Measurements from ENCODE around the gene HMG20A.

HMG20A gene

DNA sequence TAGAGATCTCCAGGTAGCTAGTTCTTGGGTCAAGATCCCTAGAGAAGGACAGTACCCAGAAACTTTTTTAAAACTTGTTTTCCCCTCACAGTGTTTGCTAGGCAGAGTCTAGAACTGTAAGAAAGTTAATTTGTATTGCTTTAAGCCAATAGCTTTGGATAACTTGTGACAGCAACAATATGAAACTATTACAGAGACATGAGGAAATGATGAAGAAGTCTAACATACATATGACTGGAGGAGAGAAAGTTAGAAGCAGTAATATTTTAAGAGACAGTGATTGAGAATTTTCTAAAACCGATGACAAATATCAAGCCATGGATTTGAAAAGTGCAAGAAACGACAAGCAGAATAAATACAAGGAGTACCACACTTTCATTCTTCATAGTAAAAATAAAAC is 10.0 kb downstream of the HMG20A start:
- no peak for DNase-seq

DNA sequence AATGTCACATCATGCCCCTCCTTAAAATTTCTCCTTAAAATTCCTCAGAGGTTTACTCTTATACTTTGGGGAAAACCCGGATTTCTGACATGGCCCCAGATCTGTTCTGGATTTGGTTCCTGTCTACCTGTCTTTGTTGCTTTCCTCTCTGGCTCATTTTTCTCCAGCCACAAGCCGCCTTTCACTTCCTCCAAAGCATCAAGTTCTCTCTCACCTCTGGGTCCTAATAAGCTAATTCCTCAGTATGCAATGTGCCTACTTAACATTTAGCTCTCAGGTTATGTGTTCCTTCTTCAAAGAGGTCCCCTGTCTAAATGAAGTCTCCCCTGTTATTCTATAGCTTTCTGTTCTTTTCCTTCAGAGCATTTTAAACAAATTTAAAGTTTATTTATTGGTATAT is 16.1 kb downstream of the HMG20A start:
- no peak for DNase-seq

DNA sequence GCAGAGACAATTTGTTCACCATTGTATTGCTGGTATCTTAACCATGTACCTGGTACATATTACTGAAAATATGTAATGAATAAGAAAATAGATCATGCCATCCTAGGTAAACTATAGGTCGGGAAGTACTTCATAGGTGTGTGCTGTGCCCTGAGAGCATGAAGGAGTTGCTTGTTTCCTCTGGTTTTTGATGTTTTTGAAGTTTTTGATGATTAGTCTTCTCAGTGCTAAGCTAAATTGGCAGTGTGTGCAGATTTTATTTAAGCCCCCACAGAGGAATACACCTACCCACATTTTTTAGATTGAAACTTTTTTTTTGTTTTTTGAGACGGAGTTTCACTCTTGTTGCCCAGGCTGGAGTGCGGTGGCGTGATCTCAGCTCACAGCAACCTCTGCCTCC is 16.6 kb downstream of the HMG20A start:
- DNase-seq, result no peak

DNA sequence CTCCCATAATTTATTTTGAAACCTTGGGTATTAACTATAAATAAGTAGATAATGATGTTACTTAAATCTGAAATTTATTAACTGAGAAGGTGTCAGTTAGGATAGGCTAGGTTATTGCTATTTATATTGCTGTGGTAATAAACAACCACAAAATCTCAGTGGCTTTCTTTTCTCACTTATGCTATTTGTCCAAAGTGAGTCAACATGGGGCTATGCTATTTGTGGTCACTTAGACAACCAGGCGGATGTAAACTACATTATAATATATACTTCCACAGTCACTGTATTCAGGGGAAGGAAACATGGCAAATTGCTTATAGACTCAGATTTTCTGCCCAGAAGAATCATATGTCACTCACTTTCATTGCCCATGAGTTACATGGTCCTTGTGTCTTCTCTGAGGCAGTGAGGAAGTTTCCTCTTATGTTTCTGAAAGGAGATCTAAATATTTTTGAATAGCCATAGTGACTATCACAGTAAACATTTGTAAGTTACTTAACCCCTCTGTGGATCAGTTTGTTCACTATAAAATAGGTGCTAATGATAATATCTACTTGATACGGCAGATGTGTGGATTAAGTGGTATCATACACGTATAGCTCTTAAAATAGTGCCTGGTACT is 19.8 kb downstream of the HMG20A start:
- DNase-seq, result no peak

DNA sequence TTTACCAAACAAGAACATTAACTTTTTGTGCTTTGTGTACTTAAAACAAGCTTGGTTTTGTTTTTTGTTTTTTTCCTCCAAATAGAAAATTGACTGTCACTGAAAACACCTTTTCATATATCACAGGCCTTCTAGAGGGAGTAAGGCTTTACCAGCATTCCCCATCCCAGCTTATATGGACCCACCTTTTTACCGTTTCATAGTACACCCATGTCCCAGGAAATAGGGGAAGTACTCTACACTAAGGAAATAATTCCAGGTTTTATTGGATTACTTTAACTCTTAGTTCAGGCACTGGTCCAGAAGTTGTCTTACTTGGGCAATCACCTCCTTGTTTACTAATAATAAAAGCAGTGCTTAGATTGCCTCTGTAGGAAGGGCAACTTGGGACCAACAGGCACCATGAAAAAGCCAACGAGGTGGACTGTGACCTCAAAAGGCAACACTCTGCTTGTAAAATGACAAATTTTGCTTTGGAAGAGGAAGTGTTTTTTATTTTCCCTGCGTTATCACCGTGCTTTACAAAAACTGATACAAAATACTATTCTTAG is 26.2 kb downstream of the HMG20A start:
- no peak for DNase-seq

DNA sequence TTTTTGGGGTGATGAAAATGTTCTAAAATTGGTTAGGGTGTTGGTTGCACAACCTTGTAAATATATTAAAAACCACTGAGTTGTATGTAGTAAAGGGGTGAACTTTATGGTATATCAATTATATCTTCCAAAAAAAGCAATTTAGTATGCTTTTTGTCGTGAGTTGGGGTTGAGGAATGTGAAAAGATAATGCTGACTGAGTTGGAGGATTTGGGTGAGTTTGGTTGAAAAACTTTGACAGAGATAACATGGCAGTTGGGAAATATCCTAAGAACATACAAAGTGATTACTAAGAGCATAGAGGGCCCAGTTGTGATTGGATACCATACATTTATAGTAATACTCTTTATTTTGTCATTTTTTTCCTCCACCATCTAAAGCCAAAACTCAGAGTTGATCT is 33.6 kb downstream of the HMG20A start:
- DNase-seq, result no peak

DNA sequence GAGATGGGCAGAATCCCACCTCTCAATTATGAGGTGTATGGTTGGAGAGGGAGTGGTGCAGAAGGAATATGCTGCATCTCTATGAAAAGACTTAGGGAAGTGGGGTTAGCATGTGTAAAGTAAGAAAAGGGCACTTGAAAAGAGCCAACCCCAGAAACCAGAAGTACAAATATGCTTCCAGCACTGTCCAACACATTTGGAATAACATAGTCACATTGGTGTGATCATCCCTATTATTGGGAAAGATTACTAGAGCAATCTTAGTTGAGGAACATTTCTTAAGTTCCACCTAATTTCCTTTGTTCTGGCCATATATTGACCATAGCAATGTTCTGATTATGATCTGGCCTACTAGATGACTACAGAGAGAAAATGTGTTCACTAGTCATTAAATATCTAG is 34.3 kb downstream of the HMG20A start:
- DNase-seq, result no peak

DNA sequence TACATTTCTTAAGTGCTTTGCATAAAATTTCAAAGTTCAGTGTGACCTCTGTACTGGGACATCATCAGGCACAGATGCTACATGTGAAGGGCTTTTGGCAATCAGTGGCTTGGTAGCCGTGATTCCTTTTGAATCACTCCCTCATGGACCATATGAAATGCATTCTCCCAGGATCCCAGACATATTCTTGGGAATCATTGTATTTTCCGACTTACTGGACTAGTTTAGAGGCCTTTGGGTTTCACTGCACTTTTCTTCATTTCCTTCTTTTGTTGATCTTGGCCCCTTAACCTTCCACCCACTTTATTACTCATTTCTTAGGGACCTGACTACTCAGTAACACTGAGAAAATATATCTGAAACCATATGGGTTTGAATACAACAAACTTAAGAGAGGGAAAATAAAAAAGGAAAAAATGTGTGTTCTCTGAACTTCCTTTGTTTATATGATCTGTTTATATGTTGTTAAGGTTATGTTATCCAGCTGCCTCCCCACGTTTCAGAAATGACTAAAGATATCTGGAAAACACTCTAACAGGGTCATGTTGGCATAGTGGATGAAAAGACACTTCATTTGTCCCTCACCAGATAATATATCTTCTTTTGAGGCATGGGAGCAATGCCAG is 35.1 kb downstream of the HMG20A start:
- DNase-seq, result no peak

DNA sequence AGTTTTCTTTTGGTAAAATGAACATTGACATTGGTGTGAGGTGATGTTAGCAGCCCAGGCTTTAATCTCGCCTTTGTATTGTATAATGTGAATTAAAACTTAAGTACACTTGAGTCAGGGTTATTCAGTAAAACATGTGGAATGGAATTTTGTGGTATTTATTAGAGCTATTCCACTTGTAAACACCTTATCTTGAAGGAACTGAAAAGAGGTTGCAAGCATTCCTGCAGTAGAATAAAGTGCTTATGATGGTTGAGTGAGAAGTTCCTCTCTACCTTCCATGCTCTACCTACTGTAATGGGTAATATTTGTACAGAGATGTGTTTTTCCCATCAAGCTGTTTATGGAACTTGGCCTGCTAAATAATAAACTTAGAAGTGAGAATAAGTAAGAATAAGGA is 36.1 kb downstream of the HMG20A start:
- no peak for DNase-seq

DNA sequence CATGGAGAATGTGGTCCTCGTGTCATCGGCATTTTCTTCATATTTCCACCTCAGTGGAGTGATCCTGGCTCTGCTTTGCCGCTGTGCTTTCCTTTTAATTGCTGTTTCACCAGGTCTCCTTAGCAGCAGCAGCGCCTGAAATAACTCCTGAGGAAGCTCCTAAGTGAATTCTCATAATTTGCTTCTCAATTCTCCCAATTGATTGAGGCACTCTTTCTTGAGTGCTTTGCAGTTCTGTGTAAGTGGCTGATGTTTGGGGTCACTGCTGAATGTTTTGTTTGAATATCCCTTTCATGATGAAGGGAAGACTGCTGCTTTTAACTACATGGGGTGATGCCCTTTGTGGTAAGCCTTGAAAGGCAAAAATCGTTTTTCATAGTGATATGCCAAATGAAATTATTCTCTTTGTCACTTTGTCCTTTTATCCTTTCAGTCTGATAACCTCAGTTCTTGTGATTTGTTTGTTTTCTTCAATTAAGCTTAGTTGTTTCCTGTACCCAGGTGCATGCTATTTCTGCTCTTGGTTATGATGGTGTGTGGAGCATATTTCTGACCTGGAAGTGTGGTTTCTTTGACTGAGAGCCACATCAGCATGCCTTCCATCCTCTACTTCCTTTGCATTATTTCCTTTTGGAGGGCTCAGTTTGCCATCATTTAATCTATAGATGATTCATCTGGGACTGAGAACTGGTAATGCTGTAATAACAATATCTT is 36.7 kb downstream of the HMG20A start:
- DNase-seq, result peak; percentile 32

DNA sequence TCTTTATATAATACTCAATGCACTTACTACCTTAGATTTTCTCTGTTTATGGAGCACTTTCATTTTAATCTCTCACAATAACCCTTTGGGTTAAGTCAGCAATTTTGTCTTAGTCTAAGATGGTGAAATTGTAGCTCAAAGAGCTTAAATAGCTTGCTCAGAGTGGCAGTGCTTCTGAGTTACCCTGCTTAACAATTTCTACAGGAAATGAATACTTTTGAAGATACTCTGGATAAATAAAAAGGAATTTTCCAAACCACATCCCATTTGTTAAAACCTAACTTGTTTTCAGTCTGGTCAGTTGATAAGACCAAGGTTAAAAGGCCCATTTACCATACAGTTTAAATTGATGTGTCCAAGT is 37.2 kb downstream of the HMG20A start:
- no peak for DNase-seq

DNA sequence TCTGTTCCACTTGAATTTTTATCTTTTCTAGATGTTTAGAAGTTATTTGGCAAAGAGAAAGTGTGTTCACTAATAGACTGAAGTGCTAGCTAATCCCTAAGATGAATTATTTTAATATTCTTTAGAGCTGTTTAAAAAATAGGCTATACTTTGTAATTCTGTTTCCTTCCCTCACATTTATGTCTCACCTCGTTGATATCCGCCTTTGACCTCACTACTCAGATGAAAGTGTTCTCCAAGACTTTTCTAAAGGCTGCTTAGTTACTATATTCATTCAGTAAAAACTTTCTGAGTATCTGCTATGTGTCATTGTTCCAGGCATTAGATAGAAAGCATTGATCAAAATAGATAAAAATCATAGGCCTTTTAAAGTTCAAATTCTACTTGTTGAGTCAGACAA is 38.3 kb downstream of the HMG20A start:
- DNase-seq, result no peak

DNA sequence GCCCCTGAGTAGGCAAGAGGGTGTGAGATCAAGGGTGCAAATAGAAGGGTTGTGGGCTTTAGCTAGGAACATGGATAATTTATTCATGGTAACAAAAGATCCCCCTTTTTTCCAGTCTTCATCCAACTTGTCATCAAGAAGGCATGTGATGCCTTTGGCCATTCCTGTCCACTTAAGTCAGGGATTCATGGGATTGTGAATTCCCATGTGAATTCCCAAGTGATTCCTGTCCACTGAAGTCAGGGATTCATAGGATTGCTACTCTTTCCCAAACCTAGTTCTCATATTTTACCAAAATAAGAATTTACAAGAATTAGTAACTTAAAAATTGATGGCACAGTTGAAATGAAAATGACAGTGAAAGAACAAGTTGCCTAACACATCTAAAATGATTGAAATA is 40.8 kb downstream of the HMG20A start:
- no peak for DNase-seq

DNA sequence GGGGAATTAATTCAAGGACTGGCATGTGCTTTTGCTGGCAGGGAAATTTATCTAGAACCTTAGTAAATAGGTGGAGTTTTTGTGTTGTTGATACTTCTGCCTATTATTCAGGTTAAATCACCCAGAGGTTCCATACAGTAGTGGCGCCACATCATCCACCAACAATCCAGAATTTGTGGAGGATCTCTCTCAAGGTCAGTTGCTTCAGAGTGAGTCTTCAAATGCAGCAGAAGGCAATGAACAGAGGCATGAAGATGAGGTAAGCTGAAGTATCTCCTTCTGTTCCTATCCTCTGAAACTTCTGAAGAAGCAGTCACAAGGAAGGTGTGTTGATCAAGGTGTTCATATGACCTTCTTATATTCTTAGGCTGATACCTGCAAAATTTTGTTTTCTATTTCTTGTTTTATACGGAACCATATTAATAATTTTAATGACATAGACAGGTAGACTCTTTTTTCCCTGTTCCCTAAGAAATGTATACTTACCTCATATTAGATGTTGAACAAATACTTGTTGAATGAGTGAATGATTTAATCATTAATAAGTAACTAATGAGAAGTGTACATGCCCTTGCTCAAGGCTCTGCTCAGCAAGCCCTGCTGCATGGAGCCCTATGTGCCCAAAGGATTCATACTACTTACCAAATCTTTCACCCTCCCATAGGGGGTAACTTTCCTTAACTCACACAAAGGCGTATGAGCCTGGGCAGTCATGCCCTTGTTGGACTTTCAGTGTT is 43.6 kb downstream of the HMG20A start:
- no peak for DNase-seq

DNA sequence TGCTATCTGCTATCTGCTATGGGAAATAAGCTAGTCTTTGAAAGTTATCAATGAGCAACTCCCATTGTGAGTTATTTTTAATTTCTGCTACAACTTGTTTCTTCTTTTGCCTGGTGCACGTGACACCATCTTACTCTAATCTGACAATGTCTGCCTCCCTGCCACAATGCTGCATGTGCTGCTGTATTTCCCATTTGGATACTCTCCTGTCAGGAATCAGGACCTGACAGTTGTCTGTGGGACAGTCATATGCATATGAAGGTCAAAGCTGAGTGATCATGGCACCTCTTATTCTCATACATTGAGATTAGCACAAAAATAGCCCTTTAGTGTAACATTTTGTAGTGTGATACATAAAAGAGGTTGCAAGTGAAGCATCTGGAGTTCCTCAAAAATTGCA is 45.8 kb downstream of the HMG20A start:
- DNase-seq, result no peak

DNA sequence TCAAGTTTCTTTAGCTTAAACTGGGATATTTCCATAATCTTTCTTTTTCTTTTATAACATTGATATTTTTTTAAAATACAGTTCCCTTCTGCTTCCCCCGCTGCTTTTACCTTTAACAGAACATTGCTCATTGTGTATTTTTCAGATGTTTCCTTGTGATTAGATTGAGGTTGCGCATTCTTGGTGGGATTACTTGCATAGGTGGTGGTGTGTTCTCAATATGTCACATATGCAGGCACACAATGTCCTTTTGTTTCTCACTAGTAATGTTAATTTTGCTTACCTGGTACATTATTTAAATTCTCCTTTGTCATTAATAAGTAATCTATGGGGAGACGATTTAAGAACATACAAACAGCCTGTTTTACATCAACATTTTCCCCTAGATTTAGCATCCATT is 48.2 kb downstream of the HMG20A start:
- DNase-seq, result no peak

DNA sequence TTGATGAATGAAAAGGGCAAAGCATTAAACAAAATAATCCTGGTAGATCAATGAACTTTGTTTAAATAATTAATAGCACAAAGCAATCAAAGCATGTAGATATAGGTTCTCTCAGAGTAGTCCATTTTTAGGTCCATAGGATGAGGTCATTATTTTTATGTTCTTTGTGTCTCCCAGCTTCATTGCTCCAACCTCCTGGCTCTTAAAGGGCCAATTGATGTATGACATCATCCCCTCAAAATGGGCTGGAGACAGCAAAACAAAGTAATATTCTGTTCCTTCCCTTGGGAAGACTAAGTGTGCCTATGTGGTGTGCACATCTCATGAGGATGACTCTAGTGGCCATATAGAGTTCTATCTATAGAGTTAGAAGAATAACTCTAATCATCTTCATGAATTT is 49.5 kb downstream of the HMG20A start:
- no peak for DNase-seq

DNA sequence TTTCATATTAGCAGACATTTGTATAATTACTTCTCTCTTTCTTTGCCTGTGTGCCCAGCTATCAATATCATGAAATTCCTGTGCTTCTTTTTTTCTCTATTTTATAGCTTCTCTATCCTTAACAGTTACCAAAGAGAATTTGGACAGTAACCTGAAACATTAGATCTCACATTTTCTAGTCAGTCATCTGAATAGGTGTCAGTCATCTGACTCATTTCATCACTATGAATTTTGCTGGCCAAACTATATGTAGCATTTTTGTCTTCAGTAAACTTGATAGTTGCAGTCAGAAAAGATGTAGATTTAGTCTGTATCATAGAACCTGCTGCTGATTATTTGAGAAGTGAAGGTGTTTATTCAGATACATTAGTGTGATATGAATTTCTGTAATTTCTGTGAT is 52.6 kb downstream of the HMG20A start:
- DNase-seq, result no peak

DNA sequence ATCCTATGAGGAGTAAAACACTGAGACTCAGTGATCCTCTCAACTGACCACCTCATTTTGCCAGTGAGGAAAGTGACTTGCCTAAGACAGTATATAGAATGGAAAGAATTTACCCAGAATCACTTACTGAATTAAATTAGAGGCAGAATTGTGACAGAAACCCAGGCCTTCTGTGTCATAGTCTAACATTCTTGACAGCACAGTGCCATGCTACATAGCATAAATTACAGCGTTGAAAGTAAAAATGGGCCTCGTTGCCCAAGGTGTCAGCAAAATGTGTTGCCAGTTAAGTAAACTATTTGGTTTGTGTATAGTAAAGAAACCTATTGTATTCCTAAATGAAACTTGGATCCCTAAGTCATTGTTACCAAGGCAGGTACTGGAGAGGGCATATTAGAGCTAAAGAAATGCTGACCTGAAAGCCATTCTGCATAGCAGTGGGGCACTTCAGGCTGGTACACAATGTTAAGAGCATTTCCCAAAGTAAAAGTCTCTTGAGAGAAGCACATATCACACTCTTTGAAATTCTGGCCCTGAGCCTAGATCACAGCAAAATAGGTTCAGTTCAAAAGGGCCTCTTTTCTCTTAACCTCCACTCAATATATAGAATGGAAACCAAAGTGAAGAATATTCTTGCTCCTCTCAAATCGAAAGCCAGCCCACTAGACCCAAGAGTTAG is 53.8 kb downstream of the HMG20A start:
- peak; percentile 33 for DNase-seq

DNA sequence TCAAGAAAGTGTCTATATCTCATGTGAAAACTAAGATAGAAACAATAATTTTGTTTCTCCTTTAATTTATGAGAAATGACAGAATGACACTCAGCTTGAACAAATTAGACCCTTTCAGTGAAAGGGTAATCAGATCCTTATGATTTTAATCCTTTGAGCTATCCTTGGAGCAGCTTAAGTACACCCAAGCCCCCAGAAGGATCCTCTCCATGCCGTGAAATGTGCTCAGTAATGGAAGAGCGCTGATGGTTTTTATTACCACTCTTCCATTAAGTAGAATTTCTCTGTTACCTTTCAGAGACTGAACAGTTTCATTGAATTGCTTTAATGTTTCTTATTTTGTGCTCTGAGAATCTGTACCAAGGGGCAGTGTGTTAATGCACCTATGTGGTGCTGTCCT is 54.3 kb downstream of the HMG20A start:
- DNase-seq, result peak; percentile 53

DNA sequence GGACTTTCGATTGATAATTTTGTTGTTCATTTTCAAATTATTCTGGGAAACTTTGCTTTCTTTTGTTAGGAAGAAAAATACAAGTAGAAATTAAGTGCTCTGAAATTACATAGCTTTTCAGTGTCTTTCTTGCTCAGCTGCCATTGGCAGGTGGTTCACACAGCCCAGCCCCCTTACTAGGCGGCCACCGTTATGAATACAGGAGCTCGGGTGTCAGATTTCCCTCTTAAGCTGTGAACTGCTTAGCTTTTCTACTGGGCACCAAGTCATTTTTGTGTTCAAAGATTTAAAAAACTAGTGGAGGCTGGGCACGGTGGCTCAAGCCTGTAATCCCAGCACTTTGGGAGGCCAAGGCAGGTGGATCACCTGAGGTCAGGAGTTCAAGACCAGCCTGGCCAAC is 55.2 kb downstream of the HMG20A start:
- no peak for DNase-seq

DNA sequence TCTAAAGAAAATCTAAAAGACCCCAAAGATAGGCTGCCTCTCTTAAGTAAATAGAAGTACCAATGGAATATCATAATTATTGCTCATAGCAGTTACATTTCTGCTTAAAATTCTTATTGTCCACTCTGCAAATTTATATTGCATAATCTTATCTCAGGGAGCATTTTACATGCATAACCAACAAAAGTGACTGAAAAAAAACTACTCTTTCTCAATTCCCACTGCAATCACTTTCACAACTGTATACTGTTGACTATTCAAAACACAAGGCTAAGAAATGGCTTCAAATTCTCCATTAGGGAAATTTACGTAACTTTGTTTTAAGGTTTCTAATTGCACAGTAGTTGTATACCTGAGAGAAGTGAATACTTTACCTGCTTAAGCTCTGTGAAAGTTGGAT is 56.3 kb downstream of the HMG20A start:
- no peak for DNase-seq

DNA sequence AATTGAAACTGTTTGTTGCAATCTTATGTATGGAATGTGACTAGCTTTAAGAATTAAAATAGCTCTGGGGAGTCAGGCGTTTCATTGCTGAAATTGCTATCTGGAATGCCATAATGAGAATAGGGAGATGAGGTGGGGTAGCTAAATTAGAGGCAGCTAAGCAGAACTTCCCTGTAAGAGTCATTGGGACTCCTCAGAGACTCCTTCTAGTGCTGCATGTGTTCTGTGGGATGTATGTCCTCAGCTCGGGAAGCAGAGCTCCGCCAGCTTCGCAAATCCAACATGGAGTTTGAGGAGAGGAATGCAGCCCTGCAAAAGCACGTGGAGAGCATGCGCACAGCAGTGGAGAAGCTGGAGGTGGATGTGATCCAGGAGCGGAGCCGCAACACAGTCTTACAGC is 57.4 kb downstream of the HMG20A start:
- no peak for DNase-seq
